ENCODE measurements around the gene WDR33.

The WDR33 gene

GRCh38 chr2:127655209-127656073 lies 155.5 kb downstream of the WDR33 start:
- no peak for DNase-seq (ENCODE audit: low read depth in 3 of 3)

DNA sequence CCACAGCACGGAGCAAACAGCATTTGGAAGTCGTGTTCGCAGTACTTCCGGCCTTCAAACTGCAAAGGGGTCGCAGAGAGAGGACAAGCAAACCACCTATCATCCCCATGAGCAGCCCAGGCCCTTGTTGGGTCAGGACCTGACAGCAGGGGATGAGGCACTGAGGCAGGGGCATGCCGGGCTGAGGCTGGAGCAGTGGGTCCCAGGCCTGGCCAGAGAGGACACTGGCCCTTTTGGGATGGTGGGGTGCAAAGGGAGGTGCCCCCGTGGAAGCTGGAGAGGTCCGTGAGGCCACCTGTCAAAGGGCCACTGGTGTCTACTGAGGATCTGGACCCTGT lies 156.2 kb downstream of the WDR33 start:
- no peak for DNase-seq (ENCODE audit: low read depth in 3 of 3)

- no peak for DNase-seq (ENCODE audit: low read depth in 3 of 3)
These were observed 156.7 kb downstream of the WDR33 start for GRCh38 chr2:127654084-127654837.

- no peak for DNase-seq (ENCODE audit: low read depth in 3 of 3)
These were observed 157.4 kb downstream of the WDR33 start for GRCh38 chr2:127653421-127654083.

DNA sequence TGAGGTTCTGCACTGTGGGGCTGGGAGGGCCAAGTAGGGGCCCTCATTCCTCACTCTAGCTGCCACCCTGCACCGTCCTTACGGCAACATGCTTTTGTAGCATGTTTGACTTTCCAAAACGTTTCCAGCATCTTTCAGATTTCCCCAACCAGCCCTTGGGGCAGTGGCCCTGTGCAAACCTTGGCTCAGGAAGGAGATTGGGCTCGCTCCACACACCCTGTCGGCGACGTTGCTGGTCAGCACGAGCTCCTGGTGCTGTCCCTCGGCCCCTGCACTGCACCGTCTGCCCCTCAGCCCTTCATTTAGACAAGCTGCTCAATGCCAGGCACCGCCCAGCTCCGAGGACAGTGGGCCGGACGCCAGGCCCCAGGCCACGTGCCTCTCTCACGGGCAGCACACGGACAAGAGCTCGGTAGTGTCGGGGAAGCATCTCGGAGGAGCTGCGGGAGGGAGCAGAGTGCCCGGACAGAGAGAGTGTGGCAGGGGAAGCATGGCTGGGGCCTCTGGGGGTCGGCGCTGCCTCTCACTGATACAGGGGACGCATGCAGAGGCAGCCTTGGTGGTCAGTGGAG lies 158.1 kb downstream of the WDR33 start:
- DNase-seq (ENCODE audit: low read depth in 3 of 3), result no peak

DNA sequence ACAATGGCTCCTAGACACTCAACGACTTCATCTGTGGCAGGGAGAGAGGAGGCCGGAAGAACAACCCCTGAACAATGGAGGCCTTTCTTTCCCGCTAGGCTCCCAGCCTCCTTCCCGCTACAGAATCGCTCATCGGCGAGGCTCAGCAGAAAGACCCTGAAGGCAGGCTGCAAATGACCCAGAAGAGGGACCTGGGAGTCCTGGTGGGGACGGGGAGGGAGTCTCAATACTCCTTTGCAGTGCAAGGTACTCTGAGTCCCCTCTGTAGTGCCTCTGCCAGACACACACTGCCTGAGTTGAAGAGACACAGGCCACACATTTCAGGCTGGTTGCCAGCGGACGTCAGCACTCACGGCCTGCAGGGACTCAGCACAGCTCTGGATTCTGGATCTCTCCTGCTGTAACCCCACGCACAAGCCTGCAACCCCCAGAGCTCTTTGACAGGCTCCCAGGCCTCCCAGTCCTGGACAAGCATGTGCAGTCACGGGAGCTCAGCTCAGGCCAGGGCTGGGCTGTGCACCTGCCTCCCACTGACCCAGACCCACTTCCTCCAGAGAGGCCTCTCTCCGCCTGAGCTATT lies 158.9 kb downstream of the WDR33 start:
- DNase-seq (ENCODE audit: low read depth in 3 of 3), result no peak

- no peak for DNase-seq (ENCODE audit: low read depth in 3 of 3)
These were observed 159.6 kb downstream of the WDR33 start for GRCh38 chr2:127651381-127651809.
